Activated naive CD4-positive, alpha-beta T cell treated with anti-CD3 and anti-CD28 coated beads, Interleukin-2, amount 50 U/mL, for 24 hours (primary cell): ENCODE measurements around the gene ACBD6.
"Not testable (repeated sequence)": the region's sequence is repeated elsewhere in the genome, so short reads cannot be mapped to it uniquely, and the experiment has no call there.

ENCODE experiments used
- H3K27ac Mint-ChIP-seq: one replicate; pipeline ENCODE4 v1.8.0; 2021; ENCODE audit warnings: mild to moderate bottlenecking, mixed read lengths
- H3K27me3 Mint-ChIP-seq: one replicate; pipeline ENCODE4 v1.8.0; 2021; ENCODE audit warnings: mixed read lengths
- H3K36me3 Mint-ChIP-seq: one replicate; pipeline ENCODE4 v1.8.0; 2021; ENCODE audit warnings: mixed read lengths
- H3K4me1 Mint-ChIP-seq: one replicate; pipeline ENCODE4 v1.8.0; 2021; ENCODE audit warnings: mixed read lengths
- H3K4me3 Mint-ChIP-seq: one replicate; pipeline ENCODE4 v1.8.0; 2021; ENCODE audit warnings: mild to moderate bottlenecking, mixed read lengths
- H3K9me3 Mint-ChIP-seq: one replicate; pipeline ENCODE4 v1.8.0; 2021; ENCODE audit warnings: mixed read lengths

Gene ACBD6

DNA sequence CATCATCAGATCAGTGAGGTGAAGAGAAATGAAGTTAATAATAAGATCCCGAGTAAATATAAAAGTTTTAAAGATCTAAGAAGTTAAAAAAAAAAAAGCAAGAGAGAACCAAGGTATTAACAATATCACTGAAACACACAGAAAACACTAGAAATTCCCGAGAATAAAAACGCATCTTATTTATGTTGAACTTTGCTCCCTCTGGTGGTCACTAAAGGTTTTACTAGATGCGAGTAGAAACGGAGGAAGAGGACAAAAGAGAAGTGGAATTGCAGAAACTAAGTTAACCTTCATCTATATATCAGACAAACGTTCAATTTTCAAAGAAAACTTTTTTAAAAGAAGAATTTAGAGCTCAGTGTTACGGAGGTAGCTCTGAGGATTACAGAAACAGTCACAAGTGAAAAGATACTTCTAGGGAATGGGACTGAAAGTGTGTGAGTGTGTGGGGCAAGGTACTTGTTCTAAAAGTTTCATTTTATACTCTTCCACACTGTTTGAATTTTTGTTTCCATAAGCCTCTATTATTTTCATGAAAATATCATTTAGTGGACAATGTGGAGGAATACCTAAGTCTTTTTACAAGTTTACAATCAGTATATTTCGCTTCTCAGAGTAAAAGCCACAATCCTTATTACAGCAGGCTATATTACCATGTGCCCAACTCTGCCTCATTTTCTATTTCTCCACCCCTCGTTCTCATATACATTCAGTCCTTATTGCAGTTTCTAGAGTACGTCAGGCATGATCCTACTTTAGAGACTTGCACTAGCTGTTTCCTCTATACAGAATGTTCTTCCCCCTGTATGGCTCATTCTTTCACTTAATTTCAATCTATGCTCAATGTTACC, 19.7 kb downstream of the ACBD6 start:
- Mint-ChIP-seq H3K27me3 (no peaks in the 10 kb centered on the region), H3K4me1 (peaks cover 32% of the 10 kb centered on the region), H3K27ac (no peak overlapping the region), H3K4me3 (peak overlapping the region; percentile 2), H3K36me3 (peaks cover 12% of the 10 kb centered on the region), H3K9me3 (no peaks in the 10 kb centered on the region)

DNA sequence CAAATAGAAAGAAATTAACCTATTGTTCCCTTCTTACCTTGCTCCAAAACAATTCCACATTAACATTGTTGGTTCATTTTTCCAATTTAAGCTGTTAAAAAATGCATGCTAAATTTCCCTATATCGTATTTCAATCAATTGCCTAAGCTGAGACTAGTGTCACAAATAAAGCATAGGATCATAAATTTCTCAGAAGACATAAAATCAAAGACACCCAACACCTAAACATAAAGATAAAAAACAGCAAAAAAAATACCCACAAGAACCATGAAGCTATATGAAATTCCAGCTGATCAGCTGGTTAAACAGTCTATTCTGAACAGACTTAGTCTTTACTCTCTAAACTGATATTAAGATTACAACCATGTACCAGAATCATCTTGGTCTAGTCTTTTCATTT, 32.3 kb downstream of the ACBD6 start:
- H3K27me3 Mint-ChIP-seq: no peaks in the 10 kb centered on the region
- no peak overlapping the region for H3K27ac Mint-ChIP-seq
- peaks cover under 1% of the 10 kb centered on the region for H3K9me3 Mint-ChIP-seq
- no peak overlapping the region for H3K4me3 Mint-ChIP-seq
- peaks cover 43% of the 10 kb centered on the region for H3K36me3 Mint-ChIP-seq
- peaks cover 40% of the 10 kb centered on the region for H3K4me1 Mint-ChIP-seq

DNA sequence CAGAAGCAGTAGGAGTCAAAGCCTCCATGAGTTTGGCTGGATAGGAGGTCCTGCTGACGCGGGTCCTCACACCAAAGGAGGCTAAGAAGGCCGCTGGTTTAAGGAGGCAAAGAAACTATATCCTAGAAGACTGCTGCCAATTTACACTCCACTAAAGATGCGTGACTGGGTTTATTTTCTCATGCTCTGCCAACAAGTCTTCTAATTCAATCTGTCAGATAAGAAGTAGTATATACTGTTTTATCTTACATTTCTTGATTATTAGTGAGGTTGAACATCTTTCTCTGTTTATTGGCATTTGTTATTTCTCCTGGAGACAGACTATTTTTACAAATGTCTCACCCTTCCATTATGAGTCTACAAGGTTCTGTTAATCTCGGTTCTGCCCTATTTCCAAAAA, 34.1 kb downstream of the ACBD6 start:
- Mint-ChIP-seq H3K27ac (no peak overlapping the region), H3K4me3 (no peak overlapping the region), H3K9me3 (peaks cover 6% of the 10 kb centered on the region), H3K36me3 (peaks cover 55% of the 10 kb centered on the region), H3K4me1 (peaks cover 48% of the 10 kb centered on the region), H3K27me3 (no peaks in the 10 kb centered on the region)

DNA sequence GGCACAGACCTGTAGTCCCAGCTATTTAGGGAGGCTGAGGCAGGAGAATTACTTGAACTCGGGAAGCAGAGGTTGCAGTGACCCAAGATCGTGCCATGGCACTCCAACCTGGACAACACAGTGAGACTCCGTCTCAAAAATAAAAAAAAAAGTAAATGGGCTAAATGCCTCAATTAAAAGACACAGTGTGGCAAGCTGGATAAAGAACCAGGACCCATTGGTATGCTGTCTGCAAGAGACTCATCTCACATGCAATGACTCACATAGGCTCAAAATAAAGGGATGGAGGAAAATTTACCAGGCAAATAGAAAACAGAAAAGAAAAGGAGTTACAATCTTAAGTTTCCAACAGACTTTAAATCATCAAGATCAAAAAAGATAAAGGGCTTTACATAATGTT, 40.3 kb downstream of the ACBD6 start:
- Mint-ChIP-seq H3K4me1 (peaks cover 51% of the 10 kb centered on the region), H3K27me3 (no peaks in the 10 kb centered on the region), H3K27ac (no peak overlapping the region), H3K9me3 (peaks cover 12% of the 10 kb centered on the region), H3K36me3 (peaks cover 58% of the 10 kb centered on the region), H3K4me3 (no peak overlapping the region)

DNA sequence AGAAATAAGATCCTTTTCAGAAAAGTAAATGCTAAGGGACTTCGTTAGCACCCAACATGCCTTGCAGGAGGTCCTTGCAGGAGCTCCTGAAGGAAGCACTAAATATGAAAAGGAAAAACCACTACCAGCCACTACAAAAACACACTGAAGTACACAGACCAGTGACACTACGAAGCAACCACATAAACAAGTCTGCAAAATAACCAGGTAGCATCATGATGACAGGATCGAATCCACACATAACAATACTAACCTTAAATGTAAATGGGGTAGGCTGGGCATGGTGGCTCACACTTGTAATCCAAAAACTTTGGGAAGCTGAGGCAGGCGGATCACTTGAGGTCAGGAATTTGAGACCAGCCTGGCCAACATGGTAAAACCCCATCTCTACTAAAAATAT, 40.7 kb downstream of the ACBD6 start:
- not testable (repeated sequence) for H3K27me3 Mint-ChIP-seq, H3K27ac Mint-ChIP-seq
- Mint-ChIP-seq H3K4me1 (peaks cover 51% of the 10 kb centered on the region), H3K4me3 (peak overlapping the region; percentile 11), H3K9me3 (peaks cover 12% of the 10 kb centered on the region), H3K36me3 (peaks cover 60% of the 10 kb centered on the region)

DNA sequence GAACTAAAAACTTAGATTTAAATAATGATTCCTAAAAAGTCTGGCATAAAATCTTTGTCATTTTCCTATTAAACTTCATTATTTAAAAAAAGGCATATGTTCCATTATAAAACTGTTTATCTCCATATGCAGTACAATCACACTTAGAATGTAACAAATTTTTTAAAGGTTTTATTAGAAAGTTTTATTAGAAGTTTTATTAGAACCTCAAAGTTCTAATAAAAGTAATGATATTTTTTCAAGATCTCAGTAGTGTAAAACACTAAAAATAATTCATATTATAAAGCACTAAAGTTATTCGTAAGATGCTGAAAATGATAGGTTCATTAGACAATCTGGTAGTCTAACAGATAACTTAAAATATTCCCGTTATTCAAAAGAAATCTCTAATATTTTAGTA, 43.6 kb downstream of the ACBD6 start:
- H3K4me1 Mint-ChIP-seq: peaks cover 42% of the 10 kb centered on the region
- no peak overlapping the region for H3K27ac Mint-ChIP-seq
- H3K9me3 Mint-ChIP-seq: peaks cover 13% of the 10 kb centered on the region
- peaks cover 57% of the 10 kb centered on the region for H3K36me3 Mint-ChIP-seq
- no peaks in the 10 kb centered on the region for H3K27me3 Mint-ChIP-seq
- H3K4me3 Mint-ChIP-seq: no peak overlapping the region

DNA sequence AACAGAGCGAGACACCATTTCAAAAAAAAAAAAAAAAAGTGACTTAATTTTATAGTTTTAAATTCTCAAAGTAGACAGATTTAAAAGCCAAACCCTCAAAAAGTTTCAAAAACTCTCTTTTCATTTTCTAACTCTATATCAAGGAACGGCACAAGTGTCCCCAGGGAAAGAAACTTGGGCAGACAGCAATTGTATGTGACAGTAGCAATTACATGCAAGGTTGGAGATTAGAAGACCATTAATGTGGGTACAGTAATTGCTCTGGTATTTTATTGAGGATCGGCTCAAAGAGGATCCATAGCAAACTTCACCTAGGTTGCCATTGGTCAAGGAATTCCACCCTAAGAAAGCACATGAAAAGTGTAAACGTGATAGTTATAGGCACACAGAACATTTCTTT, 46.2 kb downstream of the ACBD6 start:
- Mint-ChIP-seq H3K36me3 (peaks cover 54% of the 10 kb centered on the region), H3K4me1 (peaks cover 38% of the 10 kb centered on the region), H3K27me3 (no peaks in the 10 kb centered on the region), H3K27ac (no peak overlapping the region), H3K9me3 (peaks cover 11% of the 10 kb centered on the region), H3K4me3 (no peak overlapping the region)

DNA sequence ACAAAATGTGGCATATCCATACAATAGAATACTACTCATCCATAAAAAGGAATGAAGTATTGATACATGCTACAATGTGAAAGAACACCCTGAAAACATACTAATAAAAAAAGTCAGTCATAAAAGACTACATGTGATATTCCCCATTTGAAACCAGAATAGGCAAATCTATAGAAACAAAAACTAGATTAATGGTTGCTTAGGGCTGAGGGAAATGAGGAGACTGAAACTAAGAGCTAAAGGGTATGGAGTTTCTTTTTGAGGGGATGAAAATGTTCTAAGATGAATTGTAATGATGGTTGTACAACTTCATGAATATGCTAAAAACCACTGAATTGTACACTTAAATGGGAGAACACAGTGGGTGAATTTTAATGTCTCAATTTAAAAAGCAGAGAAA, 50.9 kb downstream of the ACBD6 start:
- H3K27ac Mint-ChIP-seq: no peak overlapping the region
- peaks cover 14% of the 10 kb centered on the region for H3K9me3 Mint-ChIP-seq
- H3K4me3 Mint-ChIP-seq: no peak overlapping the region
- peaks cover 47% of the 10 kb centered on the region for H3K36me3 Mint-ChIP-seq
- H3K27me3 Mint-ChIP-seq: no peaks in the 10 kb centered on the region
- H3K4me1 Mint-ChIP-seq: peaks cover 31% of the 10 kb centered on the region

DNA sequence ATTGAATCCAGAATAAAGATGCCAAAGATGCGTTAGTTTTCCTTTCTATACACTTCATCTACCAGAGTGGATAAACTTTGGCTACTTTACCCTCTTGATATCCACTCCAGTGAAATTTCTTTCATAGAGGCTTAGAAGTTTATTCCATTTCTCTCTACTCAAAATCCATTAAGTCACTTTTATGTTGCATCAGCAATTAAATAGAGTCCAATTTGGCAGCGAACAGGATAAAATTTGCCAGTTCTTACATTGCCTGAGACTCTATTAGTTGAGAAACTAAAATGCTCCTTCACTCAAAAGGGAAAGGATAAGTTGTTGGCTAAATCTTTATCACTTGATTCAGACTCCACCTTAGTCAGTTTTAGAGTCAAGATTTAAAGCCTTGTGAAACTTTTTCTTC, 57.9 kb downstream of the ACBD6 start:
- peaks cover 5% of the 10 kb centered on the region for H3K4me1 Mint-ChIP-seq
- no peak overlapping the region for H3K4me3 Mint-ChIP-seq
- H3K27me3 Mint-ChIP-seq: no peaks in the 10 kb centered on the region
- no peak overlapping the region for H3K27ac Mint-ChIP-seq
- peaks cover 16% of the 10 kb centered on the region for H3K36me3 Mint-ChIP-seq
- H3K9me3 Mint-ChIP-seq: peaks cover 6% of the 10 kb centered on the region

DNA sequence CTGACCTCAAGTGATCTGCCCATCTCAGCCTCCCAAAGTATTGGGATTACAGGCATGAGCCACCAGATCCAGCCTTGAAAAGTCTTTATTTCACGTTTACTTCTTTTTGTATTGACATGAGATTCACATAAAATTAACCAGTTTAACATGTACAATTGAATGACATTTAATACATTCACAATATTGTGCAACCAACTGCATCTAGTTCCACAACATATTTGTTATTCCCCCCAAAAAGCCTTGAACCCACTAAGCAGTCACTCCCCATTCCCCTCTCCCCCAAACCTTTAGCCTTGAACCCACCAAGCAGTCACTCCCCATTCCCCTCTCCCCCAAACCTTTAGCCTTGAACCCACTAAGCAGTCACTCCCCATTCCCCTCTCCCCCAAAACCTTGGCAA, 62.0 kb downstream of the ACBD6 start:
- Mint-ChIP-seq H3K4me1 (no peaks in the 10 kb centered on the region), H3K27me3 (no peaks in the 10 kb centered on the region), H3K9me3 (peaks cover 6% of the 10 kb centered on the region), H3K36me3 (peaks cover 31% of the 10 kb centered on the region), H3K4me3 (no peak overlapping the region), H3K27ac (no peak overlapping the region)

DNA sequence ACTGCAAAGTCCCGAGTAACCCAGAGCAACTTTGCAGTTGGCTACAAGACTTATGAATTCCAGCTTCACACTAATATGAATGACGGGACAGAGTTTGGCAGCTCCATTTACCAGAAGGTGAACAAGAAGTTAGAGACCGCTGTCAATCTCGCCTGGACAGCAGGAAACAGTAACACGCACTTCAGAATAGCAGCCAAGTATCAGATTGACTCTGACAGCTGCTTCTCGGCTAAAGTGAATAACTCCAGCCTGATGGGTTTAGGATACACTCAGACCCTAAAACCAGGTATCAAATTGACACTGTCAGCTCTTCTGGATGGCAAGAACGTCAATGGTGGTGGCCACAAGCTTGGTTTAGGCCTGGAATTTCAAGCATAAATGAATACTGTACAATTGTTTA, 66.8 kb downstream of the ACBD6 start:
- H3K36me3 Mint-ChIP-seq: peaks cover 40% of the 10 kb centered on the region
- peaks cover 33% of the 10 kb centered on the region for H3K4me1 Mint-ChIP-seq
- no peaks in the 10 kb centered on the region for H3K27me3 Mint-ChIP-seq
- H3K27ac Mint-ChIP-seq: no peak overlapping the region
- no peaks in the 10 kb centered on the region for H3K9me3 Mint-ChIP-seq
- H3K4me3 Mint-ChIP-seq: no peak overlapping the region

DNA sequence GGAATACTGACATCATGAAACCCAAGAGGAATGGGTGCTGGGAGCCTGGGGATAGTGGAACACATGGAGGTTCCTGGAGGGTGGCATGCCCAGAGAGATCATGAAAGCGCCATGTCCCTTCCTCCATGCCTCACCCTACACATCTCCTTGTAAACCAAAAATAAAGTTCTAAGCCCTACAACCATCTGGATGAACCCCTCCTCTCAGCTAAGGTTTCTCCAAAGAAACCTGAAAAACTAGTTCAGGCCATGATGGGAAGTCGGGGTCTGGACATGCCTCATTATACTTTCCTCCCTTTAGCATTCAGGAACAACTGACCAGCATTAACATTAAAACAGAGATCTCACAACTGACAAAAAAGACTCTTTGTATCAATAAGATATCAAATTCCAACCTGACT, 68.5 kb downstream of the ACBD6 start:
- Mint-ChIP-seq H3K27me3 (no peaks in the 10 kb centered on the region), H3K9me3 (no peaks in the 10 kb centered on the region), H3K27ac (no peak overlapping the region), H3K36me3 (peaks cover 46% of the 10 kb centered on the region), H3K4me3 (no peak overlapping the region), H3K4me1 (peaks cover 38% of the 10 kb centered on the region)

DNA sequence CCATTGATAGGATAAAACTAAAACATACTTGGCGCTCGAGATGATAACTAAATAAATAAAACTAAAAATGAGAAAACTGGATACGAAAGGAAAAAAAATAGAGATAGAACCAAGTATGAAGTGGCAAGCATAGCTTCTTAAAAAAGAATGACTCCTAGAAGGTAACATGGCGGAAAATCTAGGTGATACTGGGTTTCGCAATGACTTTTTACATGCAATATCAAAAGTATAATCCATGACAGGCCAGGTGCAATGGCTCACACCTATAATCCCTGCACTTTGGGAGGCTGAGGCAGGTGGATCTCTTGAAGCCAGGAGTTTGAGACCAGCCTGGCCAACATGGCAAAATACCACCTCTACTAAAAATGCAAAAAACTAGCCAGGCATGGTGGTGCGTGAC, 70.7 kb downstream of the ACBD6 start:
- Mint-ChIP-seq H3K4me3 (no peak overlapping the region), H3K4me1 (peaks cover 49% of the 10 kb centered on the region), H3K9me3 (no peaks in the 10 kb centered on the region), H3K27me3 (no peaks in the 10 kb centered on the region), H3K36me3 (peaks cover 37% of the 10 kb centered on the region), H3K27ac (no peak overlapping the region)

DNA sequence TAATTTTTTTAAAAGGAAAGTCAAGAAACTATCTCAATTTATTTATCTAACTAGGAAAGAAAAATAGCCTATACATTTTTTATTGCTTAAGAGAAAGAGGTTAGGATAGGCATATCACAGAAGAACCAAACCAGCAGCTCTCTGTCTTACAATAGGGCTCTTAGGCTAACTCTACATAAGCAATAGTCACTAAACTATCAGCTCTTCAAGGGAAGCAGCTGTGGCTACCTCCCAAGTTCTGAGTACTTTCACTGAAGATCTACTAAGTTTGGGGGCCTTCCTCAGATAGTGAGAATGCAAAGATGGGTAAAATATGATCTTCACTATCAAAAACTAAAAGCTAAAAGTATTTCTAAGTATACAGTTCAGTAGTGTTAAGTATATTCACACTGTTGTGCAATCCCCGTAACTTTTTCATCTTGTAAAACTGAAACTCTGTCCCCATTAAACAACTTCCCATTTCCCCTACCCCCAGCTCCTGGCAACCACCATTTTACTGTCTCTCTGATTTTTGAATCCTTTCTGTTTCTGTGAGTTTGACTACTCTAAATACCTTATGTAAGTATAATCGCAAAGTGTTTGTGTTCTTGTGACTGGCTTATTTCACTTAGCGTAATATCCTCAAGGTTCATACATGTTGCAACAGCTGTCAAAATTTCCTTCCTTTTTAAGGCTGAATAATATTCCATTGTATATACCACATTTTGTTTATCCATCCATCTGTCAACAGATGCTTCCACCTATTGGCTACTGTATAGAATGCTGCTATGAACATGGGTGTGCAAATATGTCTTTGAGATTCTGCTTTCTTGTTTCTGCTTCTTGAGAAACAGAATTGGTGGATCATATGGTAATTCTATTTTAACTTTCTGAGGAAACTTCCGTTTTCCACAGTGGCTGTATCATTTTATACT, 73.3 kb downstream of the ACBD6 start:
- H3K27me3 Mint-ChIP-seq: no peaks in the 10 kb centered on the region
- H3K9me3 Mint-ChIP-seq: no peaks in the 10 kb centered on the region
- H3K4me1 Mint-ChIP-seq: peaks cover 42% of the 10 kb centered on the region
- no peak overlapping the region for H3K4me3 Mint-ChIP-seq
- peaks cover 32% of the 10 kb centered on the region for H3K36me3 Mint-ChIP-seq
- H3K27ac Mint-ChIP-seq: no peak overlapping the region

DNA sequence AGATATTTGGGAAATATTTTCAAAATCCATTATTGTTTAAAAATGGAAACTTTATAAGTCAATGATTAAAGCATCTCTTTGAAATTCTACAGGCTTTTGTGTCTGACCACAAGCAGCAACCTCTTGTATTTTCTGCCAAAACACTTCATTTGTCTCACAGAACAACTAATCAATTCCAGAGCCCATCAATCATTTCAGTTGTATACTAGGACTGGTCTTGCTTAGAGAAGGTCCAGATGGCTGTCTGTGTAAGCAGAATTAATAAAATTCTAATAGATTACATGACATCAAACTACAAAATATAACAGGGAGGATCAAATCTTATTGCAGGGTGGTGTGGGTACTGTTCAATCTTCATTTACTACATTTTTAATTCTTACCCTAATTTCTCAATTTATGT, 76.4 kb downstream of the ACBD6 start:
- Mint-ChIP-seq H3K9me3 (no peaks in the 10 kb centered on the region), H3K36me3 (peaks cover 36% of the 10 kb centered on the region), H3K4me1 (peaks cover 19% of the 10 kb centered on the region), H3K27ac (no peak overlapping the region), H3K4me3 (no peak overlapping the region), H3K27me3 (no peaks in the 10 kb centered on the region)

DNA sequence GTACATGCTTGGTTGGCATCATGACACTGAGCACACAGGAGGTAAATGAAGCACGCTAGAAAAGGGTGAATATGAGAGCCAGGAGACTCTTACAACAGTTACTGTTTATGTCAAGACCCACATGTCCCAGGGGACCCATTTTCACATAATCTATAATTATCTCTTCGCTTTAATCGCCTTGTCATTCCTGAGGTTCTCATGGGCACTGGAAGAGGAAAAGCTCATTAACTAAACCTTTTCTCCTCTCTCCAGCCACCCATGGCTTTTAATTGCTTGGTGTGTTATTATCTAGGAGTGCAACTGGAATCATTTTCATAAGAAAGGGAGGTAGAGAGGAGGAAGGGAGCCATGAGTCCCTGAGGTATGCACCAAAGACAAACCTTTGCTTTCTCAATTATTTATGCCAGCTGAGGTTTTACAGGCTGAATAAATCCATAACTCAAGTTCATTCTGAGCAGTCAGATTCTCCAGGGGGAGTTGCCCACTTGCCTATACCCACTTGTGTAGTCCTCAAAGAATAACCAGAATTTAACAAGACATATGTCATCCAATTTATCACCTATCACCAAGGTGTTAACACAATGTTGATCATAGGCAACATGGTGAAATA, 77.4 kb downstream of the ACBD6 start:
- peaks cover 40% of the 10 kb centered on the region for H3K36me3 Mint-ChIP-seq

More for the DNA sequence above, 77.4 kb downstream of the ACBD6 start:
- Mint-ChIP-seq H3K4me3 (no peak overlapping the region), H3K9me3 (peaks cover 4% of the 10 kb centered on the region), H3K4me1 (peaks cover 19% of the 10 kb centered on the region), H3K27ac (no peak overlapping the region), H3K27me3 (no peaks in the 10 kb centered on the region)
